ENCODE results near the gene HCFC1R1. TPM values are rescaled to one million over a fixed set of nuclear protein-coding genes. Genes with fewer than 3 reads are reported as not detected.

Gene HCFC1R1
- total RNA-seq, 1 donor from 2014 or later = 47.0 TPM

DNA sequence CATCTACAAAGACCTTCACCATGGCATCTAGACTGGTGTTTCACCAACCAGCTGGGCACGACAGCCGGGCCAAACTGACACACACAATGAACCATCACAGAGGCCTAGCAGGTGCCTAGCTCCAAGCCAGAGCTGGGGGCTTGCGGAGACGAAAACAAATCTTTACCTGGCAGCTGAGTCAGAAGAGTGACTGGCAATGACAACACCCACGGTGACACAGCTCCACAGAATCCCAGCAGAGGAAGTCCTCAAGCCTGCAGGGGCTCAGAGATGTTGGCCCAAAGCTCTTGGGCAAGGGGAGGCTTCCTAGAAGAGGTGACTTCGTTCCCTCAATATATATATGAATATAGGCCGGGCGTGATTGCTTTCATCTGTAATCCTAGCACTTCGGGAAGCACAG is 27.8 kb upstream of the HCFC1R1 start:
- H2AFZ ChIP-seq (ENCODE audit: low read depth, low read length) = no peak overlapping the region
- Mint-ChIP-seq H3K27me3 (ENCODE audit: low read depth, unreplicated experiment) (peaks cover 27% of the 10 kb centered on the region), H3K27ac (ENCODE audit: unreplicated experiment) (no peak overlapping the region), H3K36me3 (ENCODE audit: low read depth, unreplicated experiment) (peaks cover 5% of the 10 kb centered on the region), H3K9me3 (ENCODE audit: unreplicated experiment) (peaks cover 3% of the 10 kb centered on the region), H3K4me3 (ENCODE audit: unreplicated experiment) (no peak overlapping the region), H3K4me1 (ENCODE audit: low read depth, unreplicated experiment) (no peaks in the 10 kb centered on the region)
- peaks cover 3% of the 10 kb centered on the region for H4K20me1 ChIP-seq (ENCODE audit: insufficient read depth, low read length)
- H3K9me3 ChIP-seq (ENCODE audit: insufficient read depth, low read depth, low read length) = no peaks in the 10 kb centered on the region
- H3K27ac ChIP-seq (ENCODE audit: low read depth, low read length) = no peak overlapping the region
- FAIRE-seq (no peak), DNase-seq (ENCODE audit: low read depth) (no peak)
- H3K36me3 ChIP-seq (ENCODE audit: insufficient read depth, low read length) = no peaks in the 10 kb centered on the region
- no peaks in the 10 kb centered on the region for H3K79me2 ChIP-seq (ENCODE audit: insufficient read depth, low read length)
- H3K4me1 ChIP-seq (ENCODE audit: insufficient read depth, low read length) = no peaks in the 10 kb centered on the region
- H3K9ac ChIP-seq (ENCODE audit: low read length) = no peak overlapping the region
- TF ChIP-seq EZH2 (IDR thresholded peaks at IDR 0.05; ENCODE audit: insufficient read depth, low read length) (peak; percentile 31), CTCF (IDR thresholded peaks at IDR 0.05; ENCODE audit: insufficient read depth, low read depth, low read length) (no peak)
- H3K4me3 ChIP-seq (ENCODE audit: insufficient read depth, low read depth, low read length) = no peak overlapping the region
- H3K4me2 ChIP-seq (ENCODE audit: low read length) = no peak overlapping the region
- peaks cover 16% of the 10 kb centered on the region for H3K27me3 ChIP-seq (ENCODE audit: insufficient read depth, low read length)

GRCh38 chr16:3051009-3051408 is 27.3 kb upstream of the HCFC1R1 start:
- Mint-ChIP-seq H3K4me1 (ENCODE audit: low read depth, unreplicated experiment) (no peaks in the 10 kb centered on the region), H3K9me3 (ENCODE audit: unreplicated experiment) (peaks cover 3% of the 10 kb centered on the region), H3K36me3 (ENCODE audit: low read depth, unreplicated experiment) (peaks cover 5% of the 10 kb centered on the region), H3K27me3 (ENCODE audit: low read depth, unreplicated experiment) (peaks cover 27% of the 10 kb centered on the region), H3K27ac (ENCODE audit: unreplicated experiment) (no peak overlapping the region), H3K4me3 (ENCODE audit: unreplicated experiment) (no peak overlapping the region)
- Histone ChIP-seq H3K9me3 (ENCODE audit: insufficient read depth, low read depth, low read length) (no peaks in the 10 kb centered on the region), H3K4me2 (ENCODE audit: low read length) (no peak overlapping the region), H4K20me1 (ENCODE audit: insufficient read depth, low read length) (peaks cover 3% of the 10 kb centered on the region), H3K27me3 (ENCODE audit: insufficient read depth, low read length) (peaks cover 16% of the 10 kb centered on the region), H3K36me3 (ENCODE audit: insufficient read depth, low read length) (no peaks in the 10 kb centered on the region), H3K79me2 (ENCODE audit: insufficient read depth, low read length) (no peaks in the 10 kb centered on the region), H2AFZ (ENCODE audit: low read depth, low read length) (no peak overlapping the region), H3K9ac (ENCODE audit: low read length) (no peak overlapping the region), H3K27ac (ENCODE audit: low read depth, low read length) (no peak overlapping the region), H3K4me3 (ENCODE audit: insufficient read depth, low read depth, low read length) (no peak overlapping the region), H3K4me1 (ENCODE audit: insufficient read depth, low read length) (peaks cover under 1% of the 10 kb centered on the region)
- FAIRE-seq (no peak), DNase-seq (ENCODE audit: low read depth) (no peak)
- TF ChIP-seq EZH2 (IDR thresholded peaks at IDR 0.05; ENCODE audit: insufficient read depth, low read length) = no peak
- TF ChIP-seq CTCF (IDR thresholded peaks at IDR 0.05; ENCODE audit: insufficient read depth, low read depth, low read length) = no peak

DNA sequence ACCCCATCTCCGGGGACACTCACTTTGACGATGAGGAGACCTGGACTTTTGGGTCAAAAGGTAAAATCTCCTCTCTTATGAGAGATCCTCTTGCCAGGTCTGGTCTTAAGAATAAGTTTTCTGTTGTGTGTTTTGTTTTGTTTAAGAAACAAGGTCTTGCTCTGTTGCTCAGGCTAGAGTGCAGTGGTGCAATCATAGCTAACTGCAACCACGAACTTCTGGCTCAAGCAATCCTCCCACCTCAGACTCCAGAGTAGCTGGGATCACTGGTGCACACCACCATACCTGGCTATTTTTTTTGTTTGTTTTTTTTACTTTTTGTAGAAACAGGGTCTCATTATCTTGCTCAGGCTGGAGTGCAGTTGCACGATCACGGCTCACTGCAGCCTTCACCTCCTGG is 26.7 kb upstream of the HCFC1R1 start:
- no peak overlapping the region for H3K4me3 Mint-ChIP-seq (ENCODE audit: unreplicated experiment)
- H3K79me2 ChIP-seq (ENCODE audit: insufficient read depth, low read length) = no peaks in the 10 kb centered on the region
- no peaks in the 10 kb centered on the region for H3K4me1 Mint-ChIP-seq (ENCODE audit: low read depth, unreplicated experiment)
- FAIRE-seq = no peak
- no peak overlapping the region for H3K27ac ChIP-seq (ENCODE audit: low read depth, low read length)
- no peak for DNase-seq (ENCODE audit: low read depth)
- H3K9ac ChIP-seq (ENCODE audit: low read length) = no peak overlapping the region
- TF ChIP-seq EZH2 (IDR thresholded peaks at IDR 0.05; ENCODE audit: insufficient read depth, low read length) = no peak
- no peak for TF ChIP-seq CTCF (IDR thresholded peaks at IDR 0.05; ENCODE audit: insufficient read depth, low read depth, low read length)
- peaks cover 5% of the 10 kb centered on the region for H3K36me3 Mint-ChIP-seq (ENCODE audit: low read depth, unreplicated experiment)
- no peaks in the 10 kb centered on the region for H3K36me3 ChIP-seq (ENCODE audit: insufficient read depth, low read length)
- no peak overlapping the region for H3K4me3 ChIP-seq (ENCODE audit: insufficient read depth, low read depth, low read length)
- no peak overlapping the region for H3K4me2 ChIP-seq (ENCODE audit: low read length)
- peaks cover 19% of the 10 kb centered on the region for H3K27me3 ChIP-seq (ENCODE audit: insufficient read depth, low read length)
- peaks cover 3% of the 10 kb centered on the region for H3K9me3 Mint-ChIP-seq (ENCODE audit: unreplicated experiment)
- H3K27ac Mint-ChIP-seq (ENCODE audit: unreplicated experiment) = no peak overlapping the region
- peaks cover 5% of the 10 kb centered on the region for H3K4me1 ChIP-seq (ENCODE audit: insufficient read depth, low read length)
- H3K9me3 ChIP-seq (ENCODE audit: insufficient read depth, low read depth, low read length) = no peaks in the 10 kb centered on the region
- H2AFZ ChIP-seq (ENCODE audit: low read depth, low read length) = no peak overlapping the region
- H4K20me1 ChIP-seq (ENCODE audit: insufficient read depth, low read length) = peaks cover 3% of the 10 kb centered on the region
- peaks cover 27% of the 10 kb centered on the region for H3K27me3 Mint-ChIP-seq (ENCODE audit: low read depth, unreplicated experiment)
